IMR-90 (cell line): ENCODE measurements around the gene OR13J1. TPM values are rescaled to one million over a fixed set of nuclear protein-coding genes. Genes with fewer than 3 reads are reported as not detected.
A peak's percentile ranks its signal among the peaks of the same experiment; 100 is the strongest.

Experiments used
- ATAC-seq: fragments of 200-7000 bp; cut with Tn5 transposase; 2 replicates; pipeline ENCODE4 v1.9.1; 2020; ENCODE audit warnings: low read depth, mild to moderate bottlenecking, moderate library complexity
- BruUV-seq: library from RNA; stranded (reverse); fragments of 400-500 nt; replicated peaks from 2 replicates; lab custom pipeline; 2021; lab: Mats Ljungman, UMichigan
- CTCF ChIA-PET: fragments of 300-600 bp; formaldehyde crosslinking; extraction: SDS; loops from one replicate; lab custom pipeline; 2021; ENCODE audit warnings: antibody characterized with exemption; lab: Yijun Ruan, JAX
- POLR2A ChIA-PET: fragments of 300-600 bp; sonication (Branson Sonifier 250); formaldehyde crosslinking; loops from one replicate; lab custom pipeline; 2022; ENCODE audit warnings: antibody characterized with exemption; ENCODE audit not compliant: unreplicated experiment; lab: Charles Lee
- DNase-seq: peaks from one replicate; pipeline ENCODE4 v3.0.0; 2013
- H2AFZ ChIP-seq: replicated peaks from 2 replicates; pipeline ENCODE3; 2013; ENCODE audit warnings: low read length, mild to moderate bottlenecking; ENCODE audit not compliant: poor library complexity
- H2AK5ac ChIP-seq: 2 replicates; pipeline ENCODE4 v1.6.1; 2013; ENCODE audit warnings: low read depth, low read length, inconsistent platforms
- H2AK9ac ChIP-seq: replicated peaks from 2 replicates; pipeline ENCODE3; 2013; ENCODE audit warnings: mild to moderate bottlenecking, low read depth, low read length, moderate library complexity; ENCODE audit not compliant: poor library complexity
- H2BK120ac ChIP-seq: 2 replicates; pipeline ENCODE4 v1.6.1; 2013; ENCODE audit warnings: low read depth, low read length, inconsistent platforms
- H2BK15ac ChIP-seq: 3 replicates; pipeline ENCODE4 v1.6.1; 2013; ENCODE audit warnings: low read depth, low read length, inconsistent platforms
- H2BK20ac ChIP-seq: 2 replicates; pipeline ENCODE4 v1.6.1; 2013; ENCODE audit warnings: low read depth, mild to moderate bottlenecking, inconsistent platforms, low read length, moderate library complexity
- H2BK5ac ChIP-seq: 2 replicates; pipeline ENCODE4 v1.6.1; 2013; ENCODE audit warnings: mild to moderate bottlenecking, low read depth, low read length, inconsistent platforms; ENCODE audit not compliant: poor library complexity, severe bottlenecking
- H3K14ac ChIP-seq: replicated peaks from 2 replicates; pipeline ENCODE4 v1.6.1; 2013; ENCODE audit warnings: low read depth, low read length, inconsistent platforms
- H3K18ac ChIP-seq: 2 replicates; pipeline ENCODE4 v1.6.1; 2013; ENCODE audit warnings: low read depth, low read length, control low read depth
- H3K23ac ChIP-seq: 2 replicates; pipeline ENCODE4 v1.6.1; 2013; ENCODE audit warnings: low read depth, low read length, inconsistent platforms
- H3K27ac ChIP-seq: 2 replicates; pipeline ENCODE4 v1.5.1; 2013; ENCODE audit warnings: mild to moderate bottlenecking, control low read depth, low read length; ENCODE audit not compliant: insufficient read depth
- H3K27me3 ChIP-seq: 2 replicates; pipeline ENCODE4 v1.6.1; 2013; ENCODE audit warnings: low read length; ENCODE audit not compliant: control insufficient read depth, insufficient read depth
- H3K36me3 ChIP-seq: 2 replicates; pipeline ENCODE4 v1.6.1; 2013; ENCODE audit warnings: low read length, mixed read lengths; ENCODE audit not compliant: control insufficient read depth, insufficient read depth
- H3K4ac ChIP-seq: 2 replicates; pipeline ENCODE4 v1.6.1; 2013; ENCODE audit warnings: low read depth, low read length, inconsistent platforms
- H3K4me1 ChIP-seq: 2 replicates; pipeline ENCODE4 v1.6.1; 2013; ENCODE audit warnings: low read length, mixed read lengths; ENCODE audit not compliant: control insufficient read depth, insufficient read depth
- H3K4me2 ChIP-seq: 2 replicates; pipeline ENCODE4 v1.6.1; 2013; ENCODE audit warnings: low read depth, mild to moderate bottlenecking, control low read depth, low read length, moderate library complexity
- H3K4me3 ChIP-seq: 2 replicates; pipeline ENCODE4 v1.5.1; 2013; ENCODE audit warnings: low read depth, mild to moderate bottlenecking, control low read depth, low read length, moderate library complexity; ENCODE audit not compliant: insufficient read depth
- H3K56ac ChIP-seq: 2 replicates; pipeline ENCODE4 v1.6.1; 2013; ENCODE audit warnings: low read length, inconsistent platforms; ENCODE audit not compliant: insufficient read depth; ENCODE audit errors: extremely low read depth
- H3K79me1 ChIP-seq, 2 experiments: 2 replicates each; pipeline ENCODE4 v1.6.1; 2013; ENCODE audit warnings: low read length in 2 of 2, inconsistent platforms in 1 of 2, low read depth in 1 of 2
- H3K9ac ChIP-seq: 2 replicates; pipeline ENCODE4 v1.6.1; 2013; ENCODE audit warnings: low read depth, low read length, control low read depth
- H3K9me1 ChIP-seq: 2 replicates; pipeline ENCODE4 v1.6.1; 2013; ENCODE audit warnings: low read length, inconsistent platforms; ENCODE audit not compliant: insufficient read depth
- H3K9me3 ChIP-seq: 2 replicates; pipeline ENCODE4 v1.6.1; 2013; ENCODE audit warnings: low read length; ENCODE audit not compliant: control insufficient read depth, insufficient read depth
- H4K20me1 ChIP-seq: 2 replicates; pipeline ENCODE4 v1.6.1; 2013; ENCODE audit warnings: low read length, inconsistent platforms; ENCODE audit not compliant: insufficient read depth
- H4K5ac ChIP-seq: 2 replicates; pipeline ENCODE4 v1.6.1; 2013; ENCODE audit warnings: mild to moderate bottlenecking, low read depth, low read length, control low read depth
- H4K8ac ChIP-seq, 2 experiments: 2 replicates each; pipeline ENCODE4 v1.6.1; 2013; ENCODE audit warnings: low read depth in 2 of 2, low read length in 2 of 2, control low read depth in 1 of 2, inconsistent platforms in 1 of 2
- H4K91ac ChIP-seq: 2 replicates; pipeline ENCODE4 v1.6.1; 2013; ENCODE audit warnings: low read depth, low read length, inconsistent platforms; ENCODE audit not compliant: insufficient read depth
- BHLHE40 ChIP-seq: fragments of 150-350 bp; IDR thresholded peaks from 2 replicates; pipeline ENCODE4 v1.6.1; 2016; ENCODE audit warnings: mild to moderate bottlenecking, low read depth, low read length
- CEBPB ChIP-seq: IDR thresholded peaks from 2 replicates; pipeline ENCODE4 v1.6.1; 2012; ENCODE audit warnings: low read depth, low read length, improper control_type of control experiment
- CHD1 ChIP-seq: IDR thresholded peaks from 2 replicates; pipeline ENCODE4 v1.6.1; 2012; ENCODE audit warnings: low read depth, low read length, improper control_type of control experiment
- CTCF ChIP-seq: conservative IDR thresholded peaks from 2 replicates; pipeline ENCODE4 v1.5.1; 2012; ENCODE audit warnings: mild to moderate bottlenecking, low read depth, low read length, improper control_type of control experiment
- ELK1 ChIP-seq: fragments of 150-350 bp; IDR thresholded peaks from 2 replicates; pipeline ENCODE4 v1.6.1; 2016; ENCODE audit warnings: low read depth, mild to moderate bottlenecking, low read length, moderate library complexity, borderline replicate concordance
- FOS ChIP-seq: fragments of 150-350 bp; IDR thresholded peaks from 2 replicates; pipeline ENCODE4 v1.6.1; 2016; ENCODE audit warnings: low read depth, low read length
- MAFK ChIP-seq: IDR thresholded peaks from 2 replicates; pipeline ENCODE4 v1.6.1; 2012; ENCODE audit warnings: low read depth, low read length, improper control_type of control experiment
- MAZ ChIP-seq: IDR thresholded peaks from 2 replicates; pipeline ENCODE4 v1.6.1; 2012; ENCODE audit warnings: low read depth, mild to moderate bottlenecking, low read length, improper control_type of control experiment, moderate library complexity, borderline replicate concordance
- MXI1 ChIP-seq: IDR thresholded peaks from 2 replicates; pipeline ENCODE4 v1.6.1; 2012; ENCODE audit warnings: low read depth, mild to moderate bottlenecking, low read length, moderate library complexity, borderline replicate concordance
- NFE2L2 ChIP-seq: fragments of 150-350 bp; IDR thresholded peaks from 2 replicates; pipeline ENCODE4 v1.6.1; 2016; ENCODE audit warnings: low read depth, mild to moderate bottlenecking, low read length
- POLR2A ChIP-seq: IDR thresholded peaks from 2 replicates; pipeline ENCODE4 v1.6.1; 2012; ENCODE audit warnings: mild to moderate bottlenecking, low read depth, low read length
- RAD21 ChIP-seq: IDR thresholded peaks from 2 replicates; pipeline ENCODE4 v1.6.1; 2012; ENCODE audit warnings: low read length, improper control_type of control experiment
- RCOR1 ChIP-seq: IDR thresholded peaks from 2 replicates; pipeline ENCODE4 v1.6.1; 2012; ENCODE audit warnings: mild to moderate bottlenecking, low read length, improper control_type of control experiment; ENCODE audit not compliant: insufficient replicate concordance
- RFX5 ChIP-seq: IDR thresholded peaks from 2 replicates; pipeline ENCODE4 v1.8.0; 2012; ENCODE audit warnings: low read depth, mild to moderate bottlenecking, low read length, moderate library complexity
- SMC3 ChIP-seq: fragments of 150-350 bp; IDR thresholded peaks from 2 replicates; pipeline ENCODE4 v1.6.1; 2016; ENCODE audit warnings: low read depth, mild to moderate bottlenecking, antibody characterized with exemption, low read length, moderate library complexity
- USF2 ChIP-seq: fragments of 150-350 bp; IDR thresholded peaks from 2 replicates; pipeline ENCODE4 v1.6.1; 2017; ENCODE audit warnings: mild to moderate bottlenecking, antibody characterized with exemption, low read length, low read depth
- WGBS, 2 experiments: methylation state at CpG; one replicate each; pipeline versions ENCODE4 v1.1.5 to v1.1.7; 2013; ENCODE audit warnings: missing lambda C conversion rate in 2 of 2; ENCODE audit not compliant: insufficient read length in 1 of 2; ENCODE audit errors: extremely low coverage in 2 of 2; 5-methylcytosine and 5-hydroxymethylcytosine counted together
- dilution Hi-C: fragments of 300-500 bp; cut with HindIII; formaldehyde crosslinking; loops from one replicate; pipeline ENCODE4 v1.14.3; 2018; ENCODE audit warnings: low sequenced_read_pairs; ENCODE audit not compliant: unreplicated experiment
- in situ Hi-C: fragments of 300-500 bp; cut with MboI; formaldehyde crosslinking; loops from 3 replicates; pipeline ENCODE4 v1.14.3; 2019; ENCODE audit warnings: low sequenced_read_pairs, inconsistent platforms, mixed read lengths
- intact Hi-C: fragments of 100-400 bp; cut with micrococcal nuclease; formaldehyde crosslinking; loops from 2 replicates; pipeline ENCODE4 v1.10.0; 2022
- polyA plus RNA-seq, 3 experiments: library from polyadenylated mRNA; depleted of rRNA; stranded (reverse); fragments of >200 nt; gene quantifications; 2 replicates each; pipeline ENCODE4 v1.2.3, GENCODE V29; 2012; ENCODE audit warnings: low replicate concordance in 1 of 3
- total RNA-seq: library from RNA; depleted of rRNA; stranded (reverse); fragments of >200 nt; gene quantifications from 2 replicates; pipeline ENCODE4 v1.2.3, GENCODE V29; 2012

Gene OR13J1
- total and polyA plus RNA-seq, 2 of the 4 experiments (the other 2 are of a cell fraction), result not detected

GRCh38 chr9:35914301-35914807, 44.2 kb upstream of the OR13J1 start:
- peaks cover 6% of the 10 kb centered on the region for H3K4me1 ChIP-seq
- POLR2A ChIA-PET, result interaction anchor here (0.6 kb wide), 1 partner anchor 12 kb away, joined by 3 read pairs; no protein-coding TSS in a partner anchor
- H2AK9ac ChIP-seq, result peak overlapping the region; percentile 87
- intact Hi-C loops, result no loop called here
- DNase-seq (peak; percentile 47), ATAC-seq (peak; percentile 64)
- peak overlapping the region; percentile 25 for H2AK5ac ChIP-seq
- H2AFZ ChIP-seq, result peak overlapping the region; percentile 92
- in situ Hi-C loops, result no loop called here
- no peak overlapping the region; the same call in 1 of the 2 replicates for H3K27ac ChIP-seq
- peak overlapping the region; percentile 91 for H2BK20ac ChIP-seq
- H3K18ac ChIP-seq, result no peak overlapping the region
- WGBS, 2 experiments, result 51% methylated on average over 6 of the region's 9 CpGs; no CpG with 5 or more reads in 1 of the 2 experiments
- H2BK5ac ChIP-seq, result peak overlapping the region; percentile 59
- peak overlapping the region; percentile 92 for H3K14ac ChIP-seq
- BruUV-seq, result no TSS peak
- no peaks in the 10 kb centered on the region for H4K20me1 ChIP-seq
- CTCF ChIA-PET, result no interaction called here
- peaks cover 0 to 14% of the 10 kb centered on the region in 2 experiments; a peak in 2 of 4 replicates for H3K79me1 ChIP-seq
- dilution Hi-C loops, result no loop called here
- peak overlapping the region; percentile 0; the same call in 1 of the 2 replicates for H4K91ac ChIP-seq
- no peak overlapping the region for H4K5ac ChIP-seq
- H2BK15ac ChIP-seq, result peak overlapping the region; percentile 13; the same call in 2 of the 3 replicates
- no peak overlapping the region for H3K23ac ChIP-seq
- no peak overlapping the region for H3K56ac ChIP-seq
- H4K8ac ChIP-seq, result peak overlapping the region in 1 of 2 experiments; percentile 65; a peak in 2 of 4 replicates
- H3K36me3 ChIP-seq, result no peaks in the 10 kb centered on the region
- peak overlapping the region; percentile 71 for H3K4ac ChIP-seq
- no peak overlapping the region for H3K4me3 ChIP-seq
- no peaks in the 10 kb centered on the region for H3K27me3 ChIP-seq
- H2BK120ac ChIP-seq, result peak overlapping the region; percentile 76
- no peak overlapping the region for H3K4me2 ChIP-seq
- TF ChIP-seq RCOR1 (no peak), RAD21 (no peak), NFE2L2 (no peak), ELK1 (no peak), RFX5 (no peak), CEBPB (no peak), MXI1 (no peak), SMC3 (no peak), POLR2A (no peak), USF2 (no peak), CHD1 (no peak), MAFK (no peak), FOS (no peak), CTCF (no peak), MAZ (no peak), BHLHE40 (no peak)
- H3K9me1 ChIP-seq, result peaks cover 3% of the 10 kb centered on the region; the same call in 1 of the 2 replicates
- H3K9ac ChIP-seq, result no peak overlapping the region
- no peaks in the 10 kb centered on the region for H3K9me3 ChIP-seq
